HG02973 (cell line): ENCODE results near the gene BIN2.
A peak's percentile ranks its signal among the peaks of the same experiment; 100 is the strongest.
"Not testable (repeated sequence)": the region's sequence is repeated elsewhere in the genome, so short reads cannot be mapped to it uniquely, and the experiment has no call there.

ENCODE experiments used
- ATAC-seq: cut with Tn5 transposase; IDR thresholded peaks from one replicate; pipeline ENCODE4 v1.9.1; 2021; ENCODE audit warnings: moderate library complexity; ENCODE audit not compliant: unreplicated experiment

Gene BIN2

GRCh38 chr12:51263341-51263740 is 60.6 kb downstream of the BIN2 start:
- no peak for ATAC-seq

- ATAC-seq = no peak
Observed at GRCh38 chr12:51262758-51263177, 61.2 kb downstream of the BIN2 start.

DNA sequence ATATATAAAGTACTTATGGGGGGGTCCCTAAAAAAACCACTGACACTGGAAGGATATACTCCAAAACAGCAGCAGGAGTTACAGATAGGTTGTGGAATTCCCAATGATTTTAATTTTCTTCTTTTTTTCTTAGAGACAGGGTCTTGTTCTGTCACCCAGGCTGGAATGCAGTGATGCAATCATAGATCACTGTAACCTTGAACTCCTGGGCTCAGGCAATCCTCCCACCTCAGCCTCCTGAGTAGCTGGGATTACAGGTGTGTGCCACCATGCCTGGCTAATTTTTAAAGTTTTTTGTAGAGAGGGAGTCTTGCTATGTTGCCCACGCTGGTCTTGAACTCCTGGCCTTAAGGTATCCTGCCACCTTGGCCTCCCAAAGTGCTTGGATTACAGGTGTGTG is 64.4 kb downstream of the BIN2 start:
- not testable (repeated sequence) for ATAC-seq

- ATAC-seq = no peak
Observed at GRCh38 chr12:51254536-51254935, 69.4 kb downstream of the BIN2 start.

- ATAC-seq = no peak
Observed at GRCh38 chr12:51253276-51253675, 70.7 kb downstream of the BIN2 start.

DNA sequence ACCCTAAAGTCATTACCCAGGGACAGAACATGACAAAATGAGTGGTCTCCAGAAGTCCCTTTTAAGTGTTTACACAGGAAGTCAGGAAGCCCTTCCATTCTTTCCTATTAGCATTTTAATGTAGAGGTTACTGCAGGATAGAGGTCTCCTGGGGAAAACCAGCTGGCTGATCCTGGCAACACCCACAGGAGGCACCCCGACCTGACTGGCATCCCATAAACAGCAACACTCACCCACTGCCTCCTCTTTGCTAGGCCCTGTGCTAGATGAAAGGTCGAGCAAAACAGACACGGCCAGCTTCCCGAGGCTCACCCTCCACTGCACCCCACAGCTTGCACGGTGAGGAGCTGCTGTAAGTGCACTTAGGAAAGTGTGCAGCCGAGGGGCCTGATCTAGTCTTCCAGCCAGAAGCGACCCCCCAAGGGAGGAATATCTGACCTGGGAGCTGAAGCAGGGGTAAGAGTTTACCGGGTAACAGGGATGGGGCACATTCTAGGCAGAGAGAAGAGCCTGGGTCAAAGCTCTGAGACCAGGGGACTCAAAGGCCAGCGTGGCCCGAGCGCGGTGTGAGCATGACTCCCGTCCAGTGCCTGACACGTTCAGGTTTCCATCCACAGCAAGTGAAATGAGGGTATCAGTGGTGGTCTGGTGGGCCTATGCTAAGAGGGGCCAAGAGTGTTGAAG is 76.3 kb downstream of the BIN2 start:
- ATAC-seq = no peak

GRCh38 chr12:51246254-51246853 is 77.6 kb downstream of the BIN2 start:
- ATAC-seq = no peak

GRCh38 chr12:51245476-51246253 is 78.3 kb downstream of the BIN2 start:
- ATAC-seq = no peak

GRCh38 chr12:51244269-51244668 is 79.7 kb downstream of the BIN2 start:
- no peak for ATAC-seq

- ATAC-seq = no peak
Observed at GRCh38 chr12:51242876-51243275, 81.1 kb downstream of the BIN2 start.

- ATAC-seq = no peak
Observed at GRCh38 chr12:51242120-51242519, 81.9 kb downstream of the BIN2 start.

GRCh38 chr12:51240971-51241370 is 83.0 kb downstream of the BIN2 start:
- ATAC-seq = no peak

GRCh38 chr12:51238510-51239334 is 85.3 kb downstream of the BIN2 start, which contains the start of gene DAZAP2:
DAZAP2 (plus strand) TSS chr12:51238826; CDS start chr12:51238908, 82 bp downstream.
- ATAC-seq = peak; percentile 89

DNA sequence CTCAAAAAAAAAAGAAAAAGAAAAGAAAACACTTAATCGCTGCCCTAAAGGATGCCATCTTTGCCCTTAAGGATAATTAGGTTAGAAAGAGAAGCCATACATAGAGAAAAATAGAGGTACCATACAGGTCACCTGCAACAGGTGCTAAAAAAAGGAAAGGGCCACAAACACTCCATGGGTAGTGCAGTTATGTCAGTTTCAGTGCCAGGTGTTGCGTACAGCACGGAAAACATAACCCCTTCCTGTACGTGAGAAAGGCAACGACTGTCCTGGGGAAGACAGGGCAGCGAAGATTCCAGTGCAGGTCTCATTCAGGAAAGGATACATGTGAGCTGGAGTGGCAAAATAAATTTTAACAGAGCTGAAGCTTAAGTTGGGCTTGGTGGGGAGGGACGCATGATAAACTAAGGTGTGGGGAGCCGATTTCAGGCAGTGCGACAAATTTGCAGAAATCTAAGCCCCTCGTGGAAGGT is 85.9 kb downstream of the BIN2 start:
- ATAC-seq = no peak

- ATAC-seq = no peak
Observed at GRCh38 chr12:51234530-51234929, 89.4 kb downstream of the BIN2 start.

DNA sequence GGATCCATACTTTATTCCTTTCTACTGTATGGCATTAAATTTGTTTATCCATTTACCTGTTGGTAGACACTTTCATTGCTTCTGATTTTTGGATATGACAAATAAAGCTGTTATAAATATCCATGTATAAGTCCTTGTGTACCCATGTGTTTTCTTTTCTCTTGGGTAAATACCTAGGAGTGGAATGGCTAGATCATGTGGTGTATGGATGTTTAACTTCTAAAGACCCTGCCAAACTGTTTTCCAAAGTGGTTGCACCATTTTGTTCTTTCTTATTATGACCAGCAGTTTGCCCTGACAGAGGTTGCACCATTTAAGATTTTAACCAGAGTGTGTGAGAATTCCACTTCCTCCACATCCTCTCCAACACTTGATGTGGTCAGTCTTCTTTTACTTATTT is 91.3 kb downstream of the BIN2 start:
- ATAC-seq = no peak
